PFSK-1 (cell line): ENCODE results near the gene KCNIP4.

ENCODE experiments used
- FOXP2 ChIP-seq: optimal IDR thresholded peaks from 2 replicates; pipeline ENCODE3; 2011; ENCODE audit warnings: borderline replicate concordance, control low read depth, inconsistent platforms; ENCODE audit not compliant: insufficient read depth; ENCODE audit errors: extremely low read length, extremely low read depth
- POLR2AphosphoS5 ChIP-seq: IDR thresholded peaks from 2 replicates; pipeline ENCODE4 v1.6.1; 2012; ENCODE audit warnings: low read depth, mild to moderate bottlenecking, control low read depth, low read length, moderate library complexity
- REST ChIP-seq, 2 experiments: IDR thresholded peaks; 2 replicates each; pipeline versions ENCODE4 v1.6.1 to v1.8.0; 2011 to 2012; ENCODE audit warnings: low read depth in 2 of 2, low read length in 2 of 2, control low read depth in 1 of 2, inconsistent platforms in 1 of 2, mild to moderate bottlenecking in 1 of 2, moderate library complexity in 1 of 2; ENCODE audit not compliant: insufficient read depth in 1 of 2
- SIN3A ChIP-seq: IDR thresholded peaks from 2 replicates; pipeline ENCODE4 v1.6.1; 2012; ENCODE audit warnings: mild to moderate bottlenecking, low read length, moderate library complexity, borderline replicate concordance; ENCODE audit not compliant: insufficient read depth
- TAF1 ChIP-seq: IDR thresholded peaks from 2 replicates; pipeline ENCODE4 v1.6.1; 2012; ENCODE audit warnings: low read length, control low read depth, borderline replicate concordance; ENCODE audit not compliant: insufficient read depth

Gene KCNIP4

DNA sequence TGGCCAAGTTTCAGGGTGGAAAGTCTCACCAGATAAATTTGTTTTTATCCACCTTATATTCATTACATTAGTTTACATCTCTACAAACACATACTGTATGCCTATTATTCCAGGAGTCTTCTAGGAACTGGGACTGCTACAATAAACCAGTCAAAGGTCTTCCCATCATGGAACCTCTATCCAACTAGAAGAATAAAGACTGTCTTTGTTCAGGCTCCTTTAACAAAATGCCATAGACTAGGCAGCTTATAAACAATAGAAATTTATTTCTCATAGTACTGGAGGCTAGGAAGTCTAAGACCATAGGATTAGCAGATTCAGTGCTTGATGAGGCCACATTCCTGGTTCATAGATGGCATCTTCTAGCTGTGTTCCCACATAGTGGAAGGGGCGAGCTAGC lies 1186.7 kb downstream of the KCNIP4 start:
- TF ChIP-seq TAF1 (no peak), SIN3A (no peak), FOXP2 (no peak)

- TF ChIP-seq SIN3A: no peak
- TF ChIP-seq FOXP2: no peak
- TF ChIP-seq TAF1: no peak
- TF ChIP-seq POLR2AphosphoS5: no peak
- no peak for TF ChIP-seq REST (IDR thresholded peaks at IDR 0.05; ENCODE audit: insufficient read depth in 1 of 2, low read depth in 2 of 2, low read length in 2 of 2)
Measured at GRCh38 chr4:20761382-20761781, 1187.2 kb downstream of the KCNIP4 start.

GRCh38 chr4:20760053-20760452 lies 1188.5 kb downstream of the KCNIP4 start:
- TF ChIP-seq SIN3A (no peak), TAF1 (no peak), REST (IDR thresholded peaks at IDR 0.05; ENCODE audit: insufficient read depth in 1 of 2, low read depth in 2 of 2, low read length in 2 of 2) (no peak), FOXP2 (no peak), POLR2AphosphoS5 (no peak)

DNA sequence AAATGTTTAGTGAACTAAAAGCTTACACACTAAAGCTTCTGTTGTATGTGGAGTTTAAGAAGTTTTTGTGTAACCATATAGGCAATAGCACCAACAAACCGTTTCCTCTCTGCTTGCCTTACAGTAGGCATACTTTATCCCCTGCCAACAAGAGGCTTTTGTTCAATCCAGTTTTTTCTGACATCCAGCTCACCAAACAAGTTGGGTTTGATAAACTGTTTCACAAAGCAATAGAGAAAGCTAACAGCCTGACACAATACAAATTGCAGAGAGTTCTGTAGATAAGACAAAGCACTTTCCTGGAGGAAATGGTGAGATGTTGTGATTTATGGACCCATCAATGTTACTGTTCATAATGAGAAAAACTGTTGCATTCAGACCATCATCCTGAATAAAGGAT lies 1194.5 kb downstream of the KCNIP4 start:
- TF ChIP-seq FOXP2 (no peak), SIN3A (no peak), TAF1 (no peak), POLR2AphosphoS5 (no peak), REST (IDR thresholded peaks at IDR 0.05; ENCODE audit: insufficient read depth in 1 of 2, low read depth in 2 of 2, low read length in 2 of 2) (no peak)

GRCh38 chr4:20752641-20753040 lies 1195.9 kb downstream of the KCNIP4 start:
- TF ChIP-seq TAF1 (no peak), POLR2AphosphoS5 (no peak), FOXP2 (no peak), SIN3A (no peak)

GRCh38 chr4:20735931-20736330 lies 1212.6 kb downstream of the KCNIP4 start:
- TF ChIP-seq SIN3A: no peak
- no peak for TF ChIP-seq POLR2AphosphoS5
- TF ChIP-seq TAF1: no peak
- no peak for TF ChIP-seq REST (IDR thresholded peaks at IDR 0.05; ENCODE audit: insufficient read depth in 1 of 2, low read depth in 2 of 2, low read length in 2 of 2)
- no peak for TF ChIP-seq FOXP2
